ENCODE measurements around the gene CACNA1S. TPM values are rescaled to one million over a fixed set of nuclear protein-coding genes. Genes with fewer than 3 reads are reported as not detected.

Gene CACNA1S
- total RNA-seq, 1 donor from 2014 or later = not detected

DNA sequence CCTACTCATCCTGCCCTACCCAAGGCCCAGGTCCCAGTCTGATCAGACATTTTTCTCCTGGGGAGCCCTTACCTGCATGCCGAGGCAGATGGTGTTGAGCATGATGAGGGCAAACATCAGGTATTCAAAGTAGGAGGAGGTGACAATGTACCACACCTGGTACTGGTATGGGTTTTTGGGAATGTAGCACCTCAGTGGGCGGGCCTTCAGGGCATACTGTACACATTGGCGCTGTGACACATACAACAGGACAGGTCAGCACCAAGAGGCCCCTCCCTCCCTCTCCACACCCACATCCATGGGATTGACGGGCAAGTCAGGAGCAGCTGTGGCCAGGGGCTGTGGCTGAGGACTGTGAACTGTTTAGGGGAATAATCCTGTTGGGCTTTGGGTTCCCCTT lies 51.6 kb downstream of the CACNA1S start:
- Mint-ChIP-seq H3K9me3 (no peaks in the 10 kb centered on the region), H3K4me3 (no peak overlapping the region), H3K27me3 (ENCODE audit: insufficient read depth) (peaks cover 8% of the 10 kb centered on the region), H3K27ac (no peak overlapping the region), H3K4me1 (ENCODE audit: low read depth) (peaks cover 19% of the 10 kb centered on the region), H3K36me3 (ENCODE audit: low read depth) (no peaks in the 10 kb centered on the region)
- intact Hi-C loops (cut with micrococcal nuclease) = no loop called here
- no peak for DNase-seq (ENCODE audit: low spot score)

DNA sequence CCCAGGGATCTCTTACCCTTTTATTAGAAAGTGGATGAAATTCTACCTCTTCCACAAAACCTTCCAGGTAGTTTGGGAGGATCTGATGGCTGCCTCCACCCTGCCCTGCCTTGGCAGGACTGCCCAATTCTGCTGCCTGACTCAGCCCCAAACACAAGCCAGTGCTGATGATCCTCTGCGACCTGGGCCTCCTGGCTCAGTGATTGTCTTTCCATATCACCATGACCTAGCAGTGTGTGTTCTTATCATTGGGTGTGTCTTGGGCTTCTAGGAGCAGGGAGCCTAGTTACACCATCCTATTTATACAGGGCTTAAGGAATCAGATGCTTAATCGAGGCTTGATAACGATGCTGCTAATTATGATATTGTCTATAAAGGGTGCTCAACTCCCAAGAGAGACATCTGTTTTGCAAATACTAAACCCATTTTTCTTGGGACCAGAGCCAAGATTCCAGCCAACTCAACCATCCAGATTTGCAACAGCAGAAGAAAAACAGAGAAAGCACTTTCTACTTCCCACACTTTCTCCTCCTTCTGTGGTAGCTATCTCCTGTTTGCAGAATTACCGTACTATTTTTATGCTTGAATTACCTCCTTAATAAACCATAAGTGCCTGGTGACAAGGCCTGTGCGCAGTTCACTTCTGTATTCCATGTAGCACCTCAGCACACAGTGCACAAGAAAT lies 52.2 kb downstream of the CACNA1S start:
- no peak for DNase-seq (ENCODE audit: low spot score)
- Mint-ChIP-seq H3K4me1 (ENCODE audit: low read depth) (peaks cover 19% of the 10 kb centered on the region), H3K27me3 (ENCODE audit: insufficient read depth) (peaks cover 8% of the 10 kb centered on the region), H3K36me3 (ENCODE audit: low read depth) (no peaks in the 10 kb centered on the region), H3K9me3 (no peaks in the 10 kb centered on the region), H3K4me3 (no peak overlapping the region), H3K27ac (no peak overlapping the region)
- intact Hi-C loops (cut with micrococcal nuclease) = no loop called here

DNA sequence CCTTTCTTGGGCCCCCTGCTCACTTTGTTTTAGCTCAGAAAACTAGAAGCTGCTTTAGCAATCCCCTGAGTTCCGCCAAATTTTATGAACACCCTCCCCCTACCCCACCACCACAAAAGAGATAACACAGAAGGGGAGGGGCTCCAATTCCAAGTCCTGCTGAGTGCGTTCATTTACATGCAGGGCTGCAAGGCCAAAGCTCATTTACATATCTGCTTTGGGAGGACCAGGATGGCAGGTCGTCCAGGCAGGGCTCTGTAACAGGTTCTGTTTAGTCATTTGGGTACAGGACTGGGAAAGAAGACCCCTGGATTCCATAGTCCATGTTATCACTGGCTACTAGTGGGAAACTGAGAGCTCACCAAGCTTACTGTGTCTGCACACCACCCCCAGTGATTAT lies 52.8 kb downstream of the CACNA1S start:
- intact Hi-C loops (cut with micrococcal nuclease) = no loop called here
- peaks cover 19% of the 10 kb centered on the region for H3K4me1 Mint-ChIP-seq (ENCODE audit: low read depth)
- H3K27ac Mint-ChIP-seq = no peak overlapping the region
- H3K9me3 Mint-ChIP-seq = no peaks in the 10 kb centered on the region
- DNase-seq (ENCODE audit: low spot score) = no peak
- peaks cover 3% of the 10 kb centered on the region for H3K27me3 Mint-ChIP-seq (ENCODE audit: insufficient read depth)
- no peak overlapping the region for H3K4me3 Mint-ChIP-seq
- no peaks in the 10 kb centered on the region for H3K36me3 Mint-ChIP-seq (ENCODE audit: low read depth)

DNA sequence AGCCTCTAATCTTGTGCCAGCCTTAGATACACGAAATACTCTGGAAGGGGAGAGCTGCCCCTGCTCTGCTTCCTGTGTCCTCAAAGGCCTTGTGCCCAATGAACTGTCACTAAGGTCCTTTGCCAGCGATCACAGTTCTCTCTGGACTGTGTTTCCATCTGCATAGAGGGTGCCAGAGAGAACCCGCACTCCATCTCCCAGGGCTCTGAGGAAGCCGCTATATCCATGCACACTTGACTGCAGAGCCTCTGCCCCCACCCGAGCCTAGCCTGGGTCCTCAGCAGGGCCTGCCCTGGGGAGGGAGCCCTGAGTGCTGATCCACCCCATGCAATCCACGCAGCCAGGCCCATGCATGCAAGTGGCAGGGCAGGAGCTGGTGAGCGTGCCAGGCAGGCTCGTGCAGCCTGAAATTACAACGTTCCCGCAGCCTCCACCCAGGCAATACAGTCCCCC lies 58.1 kb downstream of the CACNA1S start:
- H3K27me3 Mint-ChIP-seq (ENCODE audit: insufficient read depth) = peaks cover 3% of the 10 kb centered on the region
- H3K4me1 Mint-ChIP-seq (ENCODE audit: low read depth) = peaks cover 25% of the 10 kb centered on the region
- H3K9me3 Mint-ChIP-seq = no peaks in the 10 kb centered on the region
- DNase-seq (ENCODE audit: low spot score) = no peak
- H3K36me3 Mint-ChIP-seq (ENCODE audit: low read depth) = no peaks in the 10 kb centered on the region
- no peak overlapping the region for H3K27ac Mint-ChIP-seq
- intact Hi-C loops (cut with micrococcal nuclease) = loop anchor here (5.0 kb wide), 1 partner anchor 37 kb away; no protein-coding TSS in a partner anchor
- H3K4me3 Mint-ChIP-seq = no peak overlapping the region

DNA sequence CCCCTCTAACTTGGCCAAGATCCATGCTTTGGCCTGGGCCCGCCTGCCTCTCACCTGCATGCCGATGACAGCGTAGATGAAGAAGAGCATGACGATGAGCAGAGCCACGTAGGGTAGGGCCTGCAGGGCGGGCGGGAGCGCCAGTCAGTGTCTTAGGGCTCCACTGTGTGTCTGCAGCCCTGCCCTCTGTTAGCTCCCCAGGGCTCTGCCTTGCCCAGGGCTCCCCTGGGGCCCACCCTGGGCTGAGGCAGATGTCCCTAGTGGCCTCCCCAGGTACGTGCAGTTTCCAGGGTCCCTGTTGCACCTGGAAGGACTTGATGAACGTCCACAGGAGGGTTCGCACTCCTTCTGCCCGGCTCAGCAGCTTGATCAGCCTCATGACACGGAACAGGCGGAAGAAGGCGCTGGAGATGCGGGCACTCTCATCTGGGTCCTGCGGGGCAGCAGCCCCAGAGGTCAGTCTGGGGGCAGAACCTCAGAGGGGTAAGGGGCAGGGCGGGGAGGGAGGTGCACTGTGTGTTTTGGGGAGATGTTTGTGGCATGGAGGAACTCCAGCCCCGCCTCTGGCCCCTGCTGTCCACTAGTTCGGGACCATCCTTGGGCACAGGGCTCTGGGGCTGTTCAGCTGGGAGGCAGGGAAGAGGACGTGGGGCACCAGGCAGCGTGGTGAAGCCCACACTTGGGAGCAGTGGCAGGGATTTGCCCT lies 58.9 kb downstream of the CACNA1S start:
- Mint-ChIP-seq H3K27me3 (ENCODE audit: insufficient read depth) (peaks cover 3% of the 10 kb centered on the region), H3K36me3 (ENCODE audit: low read depth) (no peaks in the 10 kb centered on the region), H3K27ac (no peak overlapping the region), H3K4me3 (no peak overlapping the region), H3K4me1 (ENCODE audit: low read depth) (peaks cover 25% of the 10 kb centered on the region), H3K9me3 (no peaks in the 10 kb centered on the region)
- DNase-seq (ENCODE audit: low spot score) = no peak
- intact Hi-C loops (cut with micrococcal nuclease) = loop anchor here (5.0 kb wide), 1 partner anchor 36 kb away; no protein-coding TSS in a partner anchor

DNA sequence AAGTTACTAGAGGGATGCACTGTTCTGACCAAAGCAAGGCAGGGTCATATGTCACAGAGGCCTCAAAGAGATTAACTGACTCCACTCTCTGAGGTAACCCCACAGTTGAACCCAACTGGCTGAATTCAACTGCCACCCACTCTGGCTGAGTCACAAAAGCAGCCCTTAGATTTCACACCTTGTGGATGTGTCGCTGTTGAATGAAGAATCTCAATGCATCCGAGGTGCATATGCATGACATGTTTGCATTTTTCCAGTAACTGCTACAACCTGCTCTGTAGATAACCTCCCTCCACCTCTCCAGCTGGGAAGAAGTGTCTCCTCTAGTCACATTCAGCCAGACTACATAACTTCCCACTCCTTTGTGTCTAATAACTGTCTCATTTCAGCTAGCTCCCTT lies 60.8 kb downstream of the CACNA1S start:
- H3K27ac Mint-ChIP-seq = peak overlapping the region; percentile 40
- H3K36me3 Mint-ChIP-seq (ENCODE audit: low read depth) = no peaks in the 10 kb centered on the region
- H3K4me1 Mint-ChIP-seq (ENCODE audit: low read depth) = peaks cover 6% of the 10 kb centered on the region
- peaks cover 6% of the 10 kb centered on the region for H3K27me3 Mint-ChIP-seq (ENCODE audit: insufficient read depth)
- intact Hi-C loops (cut with micrococcal nuclease) = loop anchor here (5.0 kb wide), 1 partner anchor 34 kb away; no protein-coding TSS in a partner anchor
- DNase-seq (ENCODE audit: low spot score) = no peak
- H3K4me3 Mint-ChIP-seq = no peak overlapping the region
- no peaks in the 10 kb centered on the region for H3K9me3 Mint-ChIP-seq

DNA sequence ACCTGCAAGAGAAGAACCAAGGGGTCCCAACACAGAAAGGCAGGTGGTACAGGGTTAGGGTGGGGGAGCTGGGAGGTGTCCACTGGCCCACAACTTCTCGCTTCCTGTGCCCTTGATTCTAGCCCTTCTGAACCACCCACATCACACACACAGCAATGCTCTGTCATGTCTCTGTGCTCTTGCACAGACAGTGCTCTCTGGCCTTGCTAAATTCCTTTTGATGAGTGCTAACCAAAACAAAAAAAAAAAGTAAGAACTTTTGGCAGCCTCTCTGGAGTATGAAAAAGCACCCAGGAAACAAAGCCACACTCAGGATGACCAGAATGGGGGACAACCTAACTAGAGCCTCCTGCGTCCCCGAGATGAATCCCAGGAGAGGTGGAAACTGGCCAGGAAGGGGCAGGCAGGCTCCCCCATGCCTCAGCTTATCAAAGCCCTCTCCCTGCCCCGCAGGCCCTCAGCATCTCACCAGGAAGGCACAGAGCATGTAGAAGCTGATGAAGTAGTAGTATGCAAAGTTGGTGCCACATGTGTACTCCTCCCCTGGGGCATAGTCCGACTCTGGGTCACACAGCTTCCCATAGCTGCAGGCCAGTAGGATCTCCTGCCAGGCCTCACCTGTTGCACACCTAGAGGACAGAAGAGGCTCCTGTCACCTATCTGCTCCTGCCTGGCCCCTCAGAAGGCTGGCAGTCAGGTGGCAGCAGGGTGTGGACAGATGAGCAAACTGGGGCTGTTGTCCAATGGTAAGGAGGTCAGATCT lies 61.5 kb downstream of the CACNA1S start:
- H3K4me3 Mint-ChIP-seq = no peak overlapping the region
- no peak overlapping the region for H3K27ac Mint-ChIP-seq
- DNase-seq (ENCODE audit: low spot score) = no peak
- H3K27me3 Mint-ChIP-seq (ENCODE audit: insufficient read depth) = peaks cover 4% of the 10 kb centered on the region
- H3K4me1 Mint-ChIP-seq (ENCODE audit: low read depth) = peaks cover 6% of the 10 kb centered on the region
- no peaks in the 10 kb centered on the region for H3K9me3 Mint-ChIP-seq
- no peaks in the 10 kb centered on the region for H3K36me3 Mint-ChIP-seq (ENCODE audit: low read depth)
- intact Hi-C loops (cut with micrococcal nuclease) = loop anchor here (5.0 kb wide), 1 partner anchor 33 kb away; no protein-coding TSS in a partner anchor

DNA sequence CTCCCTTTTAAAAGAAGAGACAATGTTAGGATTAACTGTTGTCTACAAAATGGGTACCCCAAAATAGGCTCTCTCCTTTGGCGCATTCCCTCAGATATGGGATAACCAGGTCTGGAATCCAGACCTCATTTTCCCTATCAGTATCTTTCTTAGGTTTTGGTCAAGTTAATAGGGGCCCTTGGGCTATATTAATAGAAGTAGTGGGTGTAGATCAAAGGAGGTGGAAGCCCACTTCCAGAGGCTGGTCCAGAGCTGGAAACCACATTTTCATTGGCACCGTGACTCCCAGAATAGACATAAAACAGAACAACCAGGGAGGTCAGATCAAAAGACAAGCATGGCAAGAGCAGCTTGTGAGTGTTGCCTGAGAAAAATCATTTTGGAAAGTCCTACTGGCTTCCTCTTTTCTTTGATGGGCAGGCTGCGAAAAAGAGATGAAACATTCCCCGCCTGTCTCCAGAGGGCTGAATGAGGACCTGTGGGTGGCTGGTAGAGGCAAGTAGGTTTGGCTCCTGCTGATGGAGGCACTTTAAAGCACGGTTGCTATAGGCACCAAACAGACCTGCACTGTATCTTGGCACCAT lies 62.9 kb downstream of the CACNA1S start:
- H3K4me3 Mint-ChIP-seq = no peak overlapping the region
- DNase-seq (ENCODE audit: low spot score) = no peak
- intact Hi-C loops (cut with micrococcal nuclease) = no loop called here
- peaks cover 7% of the 10 kb centered on the region for H3K27me3 Mint-ChIP-seq (ENCODE audit: insufficient read depth)
- H3K9me3 Mint-ChIP-seq = no peaks in the 10 kb centered on the region
- H3K36me3 Mint-ChIP-seq (ENCODE audit: low read depth) = no peaks in the 10 kb centered on the region
- H3K27ac Mint-ChIP-seq = no peak overlapping the region
- peaks cover 6% of the 10 kb centered on the region for H3K4me1 Mint-ChIP-seq (ENCODE audit: low read depth)

DNA sequence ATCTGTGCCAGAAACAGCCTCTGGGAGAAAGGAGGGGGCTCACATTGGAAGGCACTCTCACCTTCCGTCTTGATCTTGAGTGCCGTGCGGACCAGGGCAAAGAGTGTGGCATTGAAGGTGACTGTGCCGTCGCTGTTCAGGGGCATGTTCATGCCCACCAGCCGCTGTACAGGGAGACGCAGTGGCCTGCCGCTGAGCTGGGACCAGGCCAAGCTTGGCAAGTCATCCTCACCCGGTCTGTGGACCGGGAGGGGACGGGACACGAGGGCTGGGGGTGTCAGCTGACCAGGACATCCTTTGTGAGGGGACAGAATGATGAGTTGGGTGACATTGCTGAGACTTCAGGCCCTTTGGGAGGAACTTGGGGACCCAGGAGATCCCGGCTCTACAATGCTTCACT lies 63.7 kb downstream of the CACNA1S start:
- Mint-ChIP-seq H3K36me3 (ENCODE audit: low read depth) (no peaks in the 10 kb centered on the region), H3K9me3 (no peaks in the 10 kb centered on the region)
- intact Hi-C loops (cut with micrococcal nuclease) = no loop called here

DNA sequence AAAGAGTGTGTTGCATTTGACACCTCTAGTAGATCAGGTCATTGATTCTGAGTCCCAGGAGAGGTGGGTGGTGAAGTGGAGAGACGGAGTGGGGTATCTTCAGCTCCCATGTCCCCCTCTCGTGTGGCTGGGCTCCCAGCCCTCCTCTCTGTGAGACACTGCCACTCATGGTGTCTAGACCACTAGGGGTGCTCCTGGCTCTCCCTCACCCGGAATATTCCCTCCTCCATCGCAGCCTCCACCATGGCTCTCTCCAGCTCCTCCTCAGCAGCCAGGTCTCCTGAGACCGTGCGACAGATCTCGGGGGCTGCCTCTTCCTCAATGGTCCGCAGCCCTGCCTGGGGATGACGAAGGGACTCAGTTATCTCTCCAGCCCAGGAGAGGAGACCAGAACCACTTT lies 68.1 kb downstream of the CACNA1S start:
- H3K9me3 Mint-ChIP-seq = no peaks in the 10 kb centered on the region
- no peak overlapping the region for H3K4me3 Mint-ChIP-seq
- H3K27me3 Mint-ChIP-seq (ENCODE audit: insufficient read depth) = peaks cover 14% of the 10 kb centered on the region
- peaks cover 5% of the 10 kb centered on the region for H3K4me1 Mint-ChIP-seq (ENCODE audit: low read depth)
- no peak for DNase-seq (ENCODE audit: low spot score)
- no peak overlapping the region for H3K27ac Mint-ChIP-seq
- H3K36me3 Mint-ChIP-seq (ENCODE audit: low read depth) = no peaks in the 10 kb centered on the region
- intact Hi-C loops (cut with micrococcal nuclease) = loop anchor here (5.0 kb wide), 1 partner anchor 422 kb away; the partner anchor contains the start of gene KIF14

More for the DNA sequence above, 63.7 kb downstream of the CACNA1S start:
- Mint-ChIP-seq H3K4me1 (ENCODE audit: low read depth) (peaks cover 6% of the 10 kb centered on the region), H3K27ac (no peak overlapping the region), H3K4me3 (no peak overlapping the region), H3K27me3 (ENCODE audit: insufficient read depth) (peaks cover 9% of the 10 kb centered on the region)
- no peak for DNase-seq (ENCODE audit: low spot score)

DNA sequence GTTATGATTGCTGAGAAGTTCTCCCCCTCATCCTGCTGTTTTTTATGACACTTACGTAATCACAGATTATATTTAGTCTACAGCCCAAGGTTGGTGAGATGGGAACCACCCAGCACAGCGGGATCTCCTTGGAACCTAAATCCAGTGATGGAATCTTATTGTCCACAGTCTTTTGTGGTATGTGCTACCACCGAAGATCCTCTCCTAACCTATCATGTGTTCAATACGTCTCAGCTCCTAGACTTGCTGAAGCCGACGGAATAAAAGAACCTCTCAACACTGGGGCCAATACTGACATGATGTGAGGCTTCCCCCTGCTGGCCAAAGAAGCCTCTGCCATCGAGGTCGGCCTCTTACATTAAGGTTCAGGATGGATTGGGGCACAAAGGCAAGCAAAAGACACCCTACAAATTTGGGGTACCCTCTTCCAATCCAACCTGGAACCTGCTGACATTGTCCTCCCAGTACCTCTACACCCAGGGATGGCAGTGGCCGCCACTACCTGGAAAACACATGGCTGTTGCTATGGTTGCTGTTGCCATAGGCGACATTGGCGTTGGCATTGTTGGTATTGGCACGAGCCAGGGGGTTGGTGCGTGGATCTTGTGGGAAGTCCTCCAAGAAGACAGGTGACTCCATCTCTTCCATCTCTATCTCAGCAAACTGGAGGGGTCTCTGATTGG lies 69.3 kb downstream of the CACNA1S start:
- H3K4me3 Mint-ChIP-seq = no peak overlapping the region
- H3K36me3 Mint-ChIP-seq (ENCODE audit: low read depth) = no peaks in the 10 kb centered on the region
- peak; percentile 53 for DNase-seq (ENCODE audit: low spot score)
- peaks cover 5% of the 10 kb centered on the region for H3K4me1 Mint-ChIP-seq (ENCODE audit: low read depth)
- H3K27me3 Mint-ChIP-seq (ENCODE audit: insufficient read depth) = peaks cover 14% of the 10 kb centered on the region
- no peaks in the 10 kb centered on the region for H3K9me3 Mint-ChIP-seq
- no peak overlapping the region for H3K27ac Mint-ChIP-seq
- intact Hi-C loops (cut with micrococcal nuclease) = loop anchor here (1.0 to 5.0 kb wide), 4 partner anchors 64 to 421 kb away; partner anchors contain the start of gene KIF14

DNA sequence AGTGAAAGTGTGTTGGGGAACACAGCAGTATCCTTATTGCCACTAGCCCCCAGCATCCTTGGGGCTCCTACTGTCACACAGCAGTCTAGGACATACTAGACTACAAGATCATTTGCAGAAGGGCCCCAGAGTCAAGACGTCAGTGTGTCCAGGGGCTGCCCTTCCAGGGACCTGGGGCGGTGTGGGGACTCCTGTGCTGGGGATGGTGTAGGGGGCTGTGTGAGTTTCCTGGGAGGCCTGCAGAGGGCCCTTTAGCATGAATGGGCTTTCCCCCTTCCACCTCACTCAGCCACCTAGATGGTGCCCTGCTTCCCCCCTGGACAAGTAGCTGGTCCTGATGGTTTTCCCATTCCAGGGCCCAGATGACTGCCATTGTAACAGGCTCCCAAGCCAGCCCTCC lies 71.2 kb downstream of the CACNA1S start:
- Mint-ChIP-seq H3K36me3 (ENCODE audit: low read depth) (no peaks in the 10 kb centered on the region), H3K9me3 (no peaks in the 10 kb centered on the region), H3K4me3 (no peak overlapping the region), H3K27ac (no peak overlapping the region), H3K27me3 (ENCODE audit: insufficient read depth) (peaks cover 10% of the 10 kb centered on the region), H3K4me1 (ENCODE audit: low read depth) (peaks cover 5% of the 10 kb centered on the region)
- DNase-seq (ENCODE audit: low spot score) = no peak
- intact Hi-C loops (cut with micrococcal nuclease) = loop anchor here (5.0 kb wide), 1 partner anchor 419 kb away; the partner anchor contains the start of gene KIF14

Measured in activated T-helper 1 cell treated with anti-CD3 and anti-CD28 coated beads, Interleukin-12 subunit alpha, Interleukin-12 subunit beta, Interleukin-2, Interleukin-4 antibody, amounts not matched to agents 30 ng/mL and 10 ng/mL and 1 ng/mL, durations not matched to agents 14 hours and 24 hours and 36 hours (primary cell).